MM.1S (cell line): Measurements from ENCODE around the gene FDPS.

Experiments
- DNase-seq: peaks from one replicate; pipeline ENCODE4 v3.0.0-alpha.2; 2015
- H2AFZ ChIP-seq: fragments of 300-600 bp; sonication (generic); 2 replicates; pipeline ENCODE4 v1.6.0; 2016; ENCODE audit warnings: antibody characterized with exemption, low read length
- H3F3A ChIP-seq: fragments of 300-600 bp; sonication (generic); 2 replicates; pipeline ENCODE4 v1.6.1; 2016; ENCODE audit warnings: mild to moderate bottlenecking, antibody characterized with exemption, low read length, moderate library complexity, mixed read lengths; ENCODE audit not compliant: insufficient read depth
- H3K27ac ChIP-seq: fragments of 300-600 bp; sonication (generic); 2 replicates; pipeline ENCODE4 v1.5.1; 2016; ENCODE audit warnings: mild to moderate bottlenecking, low read length
- H3K27me3 ChIP-seq: fragments of 300-600 bp; sonication (generic); replicated peaks from 2 replicates; pipeline ENCODE4 v1.6.0; 2016; ENCODE audit warnings: low read length; ENCODE audit not compliant: insufficient read depth
- H3K36me3 ChIP-seq: fragments of 300-600 bp; sonication (generic); replicated peaks from 2 replicates; pipeline ENCODE4 v1.6.1; 2016; ENCODE audit warnings: mild to moderate bottlenecking, low read length, mixed read lengths; ENCODE audit not compliant: insufficient read depth
- H3K4me1 ChIP-seq: fragments of 300-600 bp; sonication (generic); 2 replicates; pipeline ENCODE4 v1.6.1; 2016; ENCODE audit warnings: low read length, mixed read lengths
- H3K4me2 ChIP-seq: fragments of 300-600 bp; sonication (generic); 2 replicates; pipeline ENCODE4 v1.6.0; 2016; ENCODE audit warnings: low read depth, low read length
- H3K4me3 ChIP-seq: fragments of 300-600 bp; sonication (generic); 2 replicates; pipeline ENCODE4 v1.5.1; 2016; ENCODE audit warnings: low read length, mixed read lengths
- H3K79me2 ChIP-seq: fragments of 300-600 bp; sonication (generic); 2 replicates; pipeline ENCODE4 v1.6.1; 2016; ENCODE audit warnings: mixed run types, low read length, mixed read lengths
- H3K9ac ChIP-seq: fragments of 300-600 bp; sonication (generic); 2 replicates; pipeline ENCODE4 v1.6.1; 2016; ENCODE audit warnings: low read length, mixed read lengths
- H3K9me2 ChIP-seq: fragments of 300-600 bp; sonication (generic); replicated peaks from 2 replicates; pipeline ENCODE4 v1.6.1; 2016; ENCODE audit warnings: mild to moderate bottlenecking, low read length, mixed read lengths; ENCODE audit not compliant: insufficient read depth
- H3K9me3 ChIP-seq: fragments of 300-600 bp; sonication (generic); replicated peaks from 2 replicates; pipeline ENCODE4 v1.6.1; 2016; ENCODE audit warnings: mild to moderate bottlenecking, low read length, mixed read lengths; ENCODE audit not compliant: insufficient read depth
- H4K20me1 ChIP-seq: fragments of 300-600 bp; sonication (generic); 2 replicates; pipeline ENCODE4 v1.6.1; 2016; ENCODE audit warnings: mild to moderate bottlenecking, low read length, moderate library complexity, mixed read lengths; ENCODE audit not compliant: insufficient read depth
- EZH2 ChIP-seq: fragments of 300-600 bp; sonication (generic); optimal IDR thresholded peaks from 2 replicates; pipeline ENCODE3; 2017; ENCODE audit warnings: low read depth, mild to moderate bottlenecking, antibody characterized with exemption, low read length, mixed read lengths
- EZH2phosphoT487 ChIP-seq: fragments of 300-600 bp; sonication (generic); IDR thresholded peaks from 2 replicates; pipeline ENCODE4 v1.6.1; 2018; ENCODE audit warnings: antibody characterized with exemption, low read length
- TF ChIP-seq, protein P1 (sequence below): fragments of 300-600 bp; sonication (generic); IDR thresholded peaks from 2 replicates; pipeline ENCODE4 v1.5.1; 2016; ENCODE audit warnings: antibody characterized with exemption, low read length, mixed read lengths

Gene FDPS

GRCh38 chr1:155277902-155278688 is 30.6 kb upstream of the FDPS start:
- H4K20me1 ChIP-seq: no peaks in the 10 kb centered on the region
- peaks cover 6% of the 10 kb centered on the region for H3K79me2 ChIP-seq
- H3K4me1 ChIP-seq: peaks cover 16% of the 10 kb centered on the region
- H2AFZ ChIP-seq: peak overlapping the region; percentile 83
- H3K27ac ChIP-seq: no peak overlapping the region
- H3K9ac ChIP-seq: peak overlapping the region; percentile 20; the same call in 1 of the 2 replicates
- H3K9me2 ChIP-seq: no peaks in the 10 kb centered on the region
- H3K4me3 ChIP-seq: peak overlapping the region; percentile 76
- no peaks in the 10 kb centered on the region for H3K27me3 ChIP-seq
- TF ChIP-seq EZH2 (no peak), EZH2phosphoT487 (no peak)
- TF ChIP-seq, protein P1, sequence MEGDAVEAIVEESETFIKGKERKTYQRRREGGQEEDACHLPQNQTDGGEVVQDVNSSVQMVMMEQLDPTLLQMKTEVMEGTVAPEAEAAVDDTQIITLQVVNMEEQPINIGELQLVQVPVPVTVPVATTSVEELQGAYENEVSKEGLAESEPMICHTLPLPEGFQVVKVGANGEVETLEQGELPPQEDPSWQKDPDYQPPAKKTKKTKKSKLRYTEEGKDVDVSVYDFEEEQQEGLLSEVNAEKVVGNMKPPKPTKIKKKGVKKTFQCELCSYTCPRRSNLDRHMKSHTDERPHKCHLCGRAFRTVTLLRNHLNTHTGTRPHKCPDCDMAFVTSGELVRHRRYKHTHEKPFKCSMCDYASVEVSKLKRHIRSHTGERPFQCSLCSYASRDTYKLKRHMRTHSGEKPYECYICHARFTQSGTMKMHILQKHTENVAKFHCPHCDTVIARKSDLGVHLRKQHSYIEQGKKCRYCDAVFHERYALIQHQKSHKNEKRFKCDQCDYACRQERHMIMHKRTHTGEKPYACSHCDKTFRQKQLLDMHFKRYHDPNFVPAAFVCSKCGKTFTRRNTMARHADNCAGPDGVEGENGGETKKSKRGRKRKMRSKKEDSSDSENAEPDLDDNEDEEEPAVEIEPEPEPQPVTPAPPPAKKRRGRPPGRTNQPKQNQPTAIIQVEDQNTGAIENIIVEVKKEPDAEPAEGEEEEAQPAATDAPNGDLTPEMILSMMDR: peak; percentile 71
- peak overlapping the region; percentile 99 for H3K4me2 ChIP-seq
- no peaks in the 10 kb centered on the region for H3K9me3 ChIP-seq
- DNase-seq: peak; percentile 73
- no peaks in the 10 kb centered on the region for H3K36me3 ChIP-seq
- H3F3A ChIP-seq: peaks cover 22% of the 10 kb centered on the region

GRCh38 chr1:155278689-155279160 is 29.9 kb upstream of the FDPS start:
- H3K9me2 ChIP-seq: no peaks in the 10 kb centered on the region
- H3K4me3 ChIP-seq: peak overlapping the region; percentile 76; the same call in 1 of the 2 replicates
- no peaks in the 10 kb centered on the region for H3K9me3 ChIP-seq
- no peak for DNase-seq
- H4K20me1 ChIP-seq: no peaks in the 10 kb centered on the region
- peak overlapping the region; percentile 99 for H3K4me2 ChIP-seq
- H2AFZ ChIP-seq: peak overlapping the region; percentile 83; the same call in 1 of the 2 replicates
- no peak overlapping the region for H3K27ac ChIP-seq
- TF ChIP-seq EZH2 (no peak), EZH2phosphoT487 (no peak)
- TF ChIP-seq, protein P1: no peak; the same call in 1 of the 2 replicates
- no peak overlapping the region for H3K9ac ChIP-seq
- no peaks in the 10 kb centered on the region for H3K36me3 ChIP-seq
- peaks cover 13% of the 10 kb centered on the region for H3K4me1 ChIP-seq
- H3F3A ChIP-seq: peaks cover 19% of the 10 kb centered on the region
- no peaks in the 10 kb centered on the region for H3K27me3 ChIP-seq
- peaks cover 2% of the 10 kb centered on the region for H3K79me2 ChIP-seq

GRCh38 chr1:155279268-155279667 is 29.4 kb upstream of the FDPS start:
- Histone ChIP-seq H3K9me2 (no peaks in the 10 kb centered on the region), H3K9ac (no peak overlapping the region), H3K36me3 (no peaks in the 10 kb centered on the region), H3K27me3 (no peaks in the 10 kb centered on the region), H4K20me1 (no peaks in the 10 kb centered on the region), H3K27ac (no peak overlapping the region), H2AFZ (no peak overlapping the region), H3K4me3 (no peak overlapping the region), H3K9me3 (no peaks in the 10 kb centered on the region), H3K79me2 (no peaks in the 10 kb centered on the region), H3F3A (peaks cover 17% of the 10 kb centered on the region; the same call in 1 of the 2 replicates), H3K4me2 (no peak overlapping the region), H3K4me1 (peaks cover 12% of the 10 kb centered on the region)
- TF ChIP-seq, protein P1: no peak
- TF ChIP-seq EZH2phosphoT487 (no peak), EZH2 (no peak)
- no peak for DNase-seq
